HepG2 (cell line): Measurements from ENCODE around the gene ATP9A. TPM values are rescaled to one million over a fixed set of nuclear protein-coding genes. Genes with fewer than 3 reads are reported as not detected.

Experiments used
- HMG20B ChIP-seq: conservative IDR thresholded peaks from 2 replicates; pipeline ENCODE4 v1.6.1; 2016; ENCODE audit warnings: missing genetic modification reagents, missing compliant biosample characterization
- HOXD1 ChIP-seq: sonication (generic); formaldehyde crosslinking; IDR thresholded peaks from 2 replicates; pipeline ENCODE4 v1.5.0; 2020; ENCODE audit warnings: missing genetic modification reagents
- IRF2 ChIP-seq: IDR thresholded peaks from 2 replicates; pipeline ENCODE4 v1.6.1; 2018; ENCODE audit warnings: missing genetic modification reagents, missing compliant biosample characterization
- KDM4B ChIP-seq: sonication (generic); formaldehyde crosslinking; IDR thresholded peaks from 2 replicates; pipeline ENCODE4 v1.4.0; 2020; ENCODE audit warnings: missing genetic modification reagents
- NAIF1 ChIP-seq: sonication (generic); formaldehyde crosslinking; IDR thresholded peaks from 2 replicates; pipeline ENCODE4 v1.5.0; 2020; ENCODE audit warnings: mild to moderate bottlenecking, missing genetic modification reagents, borderline replicate concordance
- NFYB ChIP-seq: sonication (generic); formaldehyde crosslinking; IDR thresholded peaks from 2 replicates; pipeline ENCODE4 v1.4.0; 2020; ENCODE audit warnings: missing genetic modification reagents
- PHB2 ChIP-seq: fragments of 450-650 bp; IDR thresholded peaks from 2 replicates; pipeline ENCODE4 v1.6.1; 2018; ENCODE audit not compliant: partially characterized antibody
- PHF8 ChIP-seq: sonication (generic); formaldehyde crosslinking; IDR thresholded peaks from 2 replicates; pipeline ENCODE4 v1.5.0; 2020; ENCODE audit warnings: missing genetic modification reagents
- POLR2A ChIP-seq, 2 experiments: IDR thresholded peaks; 2 replicates each; pipeline ENCODE4 v1.6.1; 2011; ENCODE audit warnings: low read depth in 2 of 2, low read length in 2 of 2, mild to moderate bottlenecking in 1 of 2, moderate library complexity in 1 of 2; ENCODE audit not compliant: insufficient read depth in 1 of 2
- PPARG ChIP-seq: conservative IDR thresholded peaks from 2 replicates; pipeline ENCODE4 v1.6.1; 2016; ENCODE audit warnings: missing biosample characterization, missing genetic modification reagents
- SNRNP70 ChIP-seq: fragments of 200-400 bp; formaldehyde crosslinking; IDR thresholded peaks from 2 replicates; pipeline ENCODE4 v1.6.1; 2017; ENCODE audit warnings: mild to moderate bottlenecking, low read depth, low read length, moderate library complexity
- TEAD2 ChIP-seq: sonication (generic); formaldehyde crosslinking; IDR thresholded peaks from 2 replicates; pipeline ENCODE4 v1.9.0; 2021; ENCODE audit warnings: missing genetic modification reagents
- ZNF160 ChIP-seq: sonication (generic); formaldehyde crosslinking; IDR thresholded peaks from 2 replicates; pipeline ENCODE4 v1.8.0; 2022; ENCODE audit warnings: mild to moderate bottlenecking, inconsistent platforms, missing genetic modification reagents
- ZNF235 ChIP-seq: sonication (generic); formaldehyde crosslinking; IDR thresholded peaks from 2 replicates; pipeline ENCODE4 v1.8.1; 2023; ENCODE audit warnings: mild to moderate bottlenecking, missing genetic modification reagents, borderline replicate concordance
- ZNF260 ChIP-seq: sonication (generic); formaldehyde crosslinking; IDR thresholded peaks from 2 replicates; pipeline ENCODE4 v1.4.0; 2020; ENCODE audit warnings: missing genetic modification reagents, low read depth, mild to moderate bottlenecking, borderline replicate concordance
- ZNF317 ChIP-seq: sonication (generic); formaldehyde crosslinking; IDR thresholded peaks from 2 replicates; pipeline ENCODE4 v1.5.0; 2020; ENCODE audit warnings: mild to moderate bottlenecking, missing genetic modification reagents
- ZNF326 ChIP-seq: sonication (generic); formaldehyde crosslinking; IDR thresholded peaks from 2 replicates; pipeline ENCODE4 v1.4.0; 2020; ENCODE audit warnings: missing genetic modification reagents, borderline replicate concordance
- ZNF550 ChIP-seq: sonication (generic); formaldehyde crosslinking; IDR thresholded peaks from 2 replicates; pipeline ENCODE4 v1.4.0; 2020; ENCODE audit warnings: mild to moderate bottlenecking, missing genetic modification reagents, borderline replicate concordance
- ZSCAN12 ChIP-seq: sonication (generic); formaldehyde crosslinking; IDR thresholded peaks from 2 replicates; pipeline ENCODE4 v1.9.0; 2021; ENCODE audit warnings: mild to moderate bottlenecking, missing genetic modification reagents
- polyA plus RNA-seq, 8 experiments: library from polyadenylated mRNA; depleted of rRNA in 3 of 8; stranded (reverse) in 7 of 8; unstranded in 1 of 8; fragments of >200 nt; fragmentation: Illumina TruSeq in 4 of 8; extraction: Trizol in 4 of 8; gene quantifications; 2 replicates each; pipeline versions ENCODE4 v1.2.1 to v1.2.3, GENCODE V29; 2011 to 2016; ENCODE audit warnings: low read depth in 4 of 8, missing spikeins in 1 of 8, mixed read lengths in 1 of 8; ENCODE audit not compliant: insufficient read depth in 1 of 8
- total RNA-seq, 5 experiments: library from RNA; depleted of rRNA; stranded (reverse); fragments of >200 nt; fragmentation: Illumina TruSeq; extraction: Trizol; gene quantifications; 2 replicates each; pipeline ENCODE4 v1.2.3, GENCODE V29; 2016; ENCODE audit warnings: low read depth in 1 of 5
- TF ChIP-seq, protein P1 (sequence below): sonication (generic); formaldehyde crosslinking; IDR thresholded peaks from 2 replicates; pipeline ENCODE4 v1.8.0; 2022; ENCODE audit warnings: mild to moderate bottlenecking, missing genetic modification reagents, moderate library complexity
- TF ChIP-seq, protein P2 (sequence below): sonication (generic); formaldehyde crosslinking; IDR thresholded peaks from 2 replicates; pipeline ENCODE4 v1.9.0; 2021; ENCODE audit warnings: mild to moderate bottlenecking, missing genetic modification reagents
- TF ChIP-seq, protein P3 (sequence below): IDR thresholded peaks from 2 replicates; pipeline ENCODE4 v1.6.1; 2012; ENCODE audit warnings: inconsistent platforms
- TF ChIP-seq, protein P4 (sequence below): sonication (generic); formaldehyde crosslinking; IDR thresholded peaks from 2 replicates; pipeline ENCODE4 v1.4.0; 2020; ENCODE audit warnings: missing genetic modification reagents
- TF ChIP-seq, protein P5 (sequence below): sonication (generic); formaldehyde crosslinking; IDR thresholded peaks from 2 replicates; pipeline ENCODE4 v1.4.0; 2020; ENCODE audit warnings: mild to moderate bottlenecking, low read depth, missing genetic modification reagents

ATP9A gene
- total and polyA plus RNA-seq, 2 of the 13 experiments (the other 11 are each of a cell fraction or from before 2014, with no cell fraction given) = 11.8 to 18.5 TPM

DNA sequence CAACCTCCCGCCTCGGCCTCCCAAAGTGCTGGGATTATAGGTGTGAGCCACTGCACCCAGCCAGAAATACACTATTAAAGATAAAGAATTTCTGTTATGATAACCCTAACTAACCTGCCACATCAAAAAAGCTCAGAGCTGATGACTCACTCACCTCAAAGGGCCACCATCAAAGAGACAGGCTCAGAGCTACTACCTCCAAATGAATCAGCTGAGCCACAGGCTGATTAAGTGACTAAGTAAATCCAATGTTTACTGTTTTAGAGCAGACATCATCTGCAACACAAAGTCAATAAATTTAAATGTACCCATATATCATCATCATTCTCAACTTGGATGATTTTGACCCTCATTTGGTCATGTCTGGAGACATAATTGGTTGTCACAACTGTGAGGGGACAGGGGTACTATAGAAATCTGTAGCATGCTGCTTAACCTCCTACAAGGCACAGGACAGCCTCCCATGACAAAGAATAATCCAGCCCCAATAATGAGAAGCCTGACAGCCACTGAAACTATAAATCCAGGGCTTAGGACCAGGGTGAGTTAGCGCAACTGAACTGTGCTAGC lies 106.5 kb downstream of the ATP9A start (continued):
- TF ChIP-seq, protein P1, sequence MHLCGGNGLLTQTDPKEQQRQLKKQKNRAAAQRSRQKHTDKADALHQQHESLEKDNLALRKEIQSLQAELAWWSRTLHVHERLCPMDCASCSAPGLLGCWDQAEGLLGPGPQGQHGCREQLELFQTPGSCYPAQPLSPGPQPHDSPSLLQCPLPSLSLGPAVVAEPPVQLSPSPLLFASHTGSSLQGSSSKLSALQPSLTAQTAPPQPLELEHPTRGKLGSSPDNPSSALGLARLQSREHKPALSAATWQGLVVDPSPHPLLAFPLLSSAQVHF (CRISPR knock-in tag) = no peak
- TF ChIP-seq ZNF235 (CRISPR knock-in tag) = no peak
- no peak for TF ChIP-seq TEAD2 (CRISPR knock-in tag)
- TF ChIP-seq, protein P2, sequence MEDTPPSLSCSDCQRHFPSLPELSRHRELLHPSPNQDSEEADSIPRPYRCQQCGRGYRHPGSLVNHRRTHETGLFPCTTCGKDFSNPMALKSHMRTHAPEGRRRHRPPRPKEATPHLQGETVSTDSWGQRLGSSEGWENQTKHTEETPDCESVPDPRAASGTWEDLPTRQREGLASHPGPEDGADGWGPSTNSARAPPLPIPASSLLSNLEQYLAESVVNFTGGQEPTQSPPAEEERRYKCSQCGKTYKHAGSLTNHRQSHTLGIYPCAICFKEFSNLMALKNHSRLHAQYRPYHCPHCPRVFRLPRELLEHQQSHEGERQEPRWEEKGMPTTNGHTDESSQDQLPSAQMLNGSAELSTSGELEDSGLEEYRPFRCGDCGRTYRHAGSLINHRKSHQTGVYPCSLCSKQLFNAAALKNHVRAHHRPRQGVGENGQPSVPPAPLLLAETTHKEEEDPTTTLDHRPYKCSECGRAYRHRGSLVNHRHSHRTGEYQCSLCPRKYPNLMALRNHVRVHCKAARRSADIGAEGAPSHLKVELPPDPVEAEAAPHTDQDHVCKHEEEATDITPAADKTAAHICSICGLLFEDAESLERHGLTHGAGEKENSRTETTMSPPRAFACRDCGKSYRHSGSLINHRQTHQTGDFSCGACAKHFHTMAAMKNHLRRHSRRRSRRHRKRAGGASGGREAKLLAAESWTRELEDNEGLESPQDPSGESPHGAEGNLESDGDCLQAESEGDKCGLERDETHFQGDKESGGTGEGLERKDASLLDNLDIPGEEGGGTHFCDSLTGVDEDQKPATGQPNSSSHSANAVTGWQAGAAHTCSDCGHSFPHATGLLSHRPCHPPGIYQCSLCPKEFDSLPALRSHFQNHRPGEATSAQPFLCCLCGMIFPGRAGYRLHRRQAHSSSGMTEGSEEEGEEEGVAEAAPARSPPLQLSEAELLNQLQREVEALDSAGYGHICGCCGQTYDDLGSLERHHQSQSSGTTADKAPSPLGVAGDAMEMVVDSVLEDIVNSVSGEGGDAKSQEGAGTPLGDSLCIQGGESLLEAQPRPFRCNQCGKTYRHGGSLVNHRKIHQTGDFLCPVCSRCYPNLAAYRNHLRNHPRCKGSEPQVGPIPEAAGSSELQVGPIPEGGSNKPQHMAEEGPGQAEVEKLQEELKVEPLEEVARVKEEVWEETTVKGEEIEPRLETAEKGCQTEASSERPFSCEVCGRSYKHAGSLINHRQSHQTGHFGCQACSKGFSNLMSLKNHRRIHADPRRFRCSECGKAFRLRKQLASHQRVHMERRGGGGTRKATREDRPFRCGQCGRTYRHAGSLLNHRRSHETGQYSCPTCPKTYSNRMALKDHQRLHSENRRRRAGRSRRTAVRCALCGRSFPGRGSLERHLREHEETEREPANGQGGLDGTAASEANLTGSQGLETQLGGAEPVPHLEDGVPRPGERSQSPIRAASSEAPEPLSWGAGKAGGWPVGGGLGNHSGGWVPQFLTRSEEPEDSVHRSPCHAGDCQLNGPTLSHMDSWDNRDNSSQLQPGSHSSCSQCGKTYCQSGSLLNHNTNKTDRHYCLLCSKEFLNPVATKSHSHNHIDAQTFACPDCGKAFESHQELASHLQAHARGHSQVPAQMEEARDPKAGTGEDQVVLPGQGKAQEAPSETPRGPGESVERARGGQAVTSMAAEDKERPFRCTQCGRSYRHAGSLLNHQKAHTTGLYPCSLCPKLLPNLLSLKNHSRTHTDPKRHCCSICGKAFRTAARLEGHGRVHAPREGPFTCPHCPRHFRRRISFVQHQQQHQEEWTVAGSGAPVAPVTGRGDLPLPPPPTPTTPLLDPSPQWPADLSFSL = no peak
- no peak for TF ChIP-seq KDM4B (CRISPR knock-in tag)
- no peak for TF ChIP-seq POLR2A (IDR thresholded peaks at IDR 0.05; ENCODE audit: insufficient read depth in 1 of 2, low read depth in 2 of 2, low read length in 2 of 2)
- no peak for TF ChIP-seq PHB2
- TF ChIP-seq NAIF1 (CRISPR knock-in tag) = no peak
- TF ChIP-seq, protein P3, sequence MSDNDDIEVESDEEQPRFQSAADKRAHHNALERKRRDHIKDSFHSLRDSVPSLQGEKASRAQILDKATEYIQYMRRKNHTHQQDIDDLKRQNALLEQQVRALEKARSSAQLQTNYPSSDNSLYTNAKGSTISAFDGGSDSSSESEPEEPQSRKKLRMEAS = no peak
- TF ChIP-seq ZNF317 (CRISPR knock-in tag) = no peak
- no peak for TF ChIP-seq ZSCAN12
- peak; percentile 66; the same call in 1 of the 2 replicates for TF ChIP-seq PPARG (CRISPR knock-in tag)
- no peak for TF ChIP-seq ZNF260 (CRISPR knock-in tag)
- no peak for TF ChIP-seq SNRNP70
- TF ChIP-seq NFYB (CRISPR knock-in tag) = no peak
- no peak for TF ChIP-seq ZNF160 (CRISPR knock-in tag)
- TF ChIP-seq, protein P4, sequence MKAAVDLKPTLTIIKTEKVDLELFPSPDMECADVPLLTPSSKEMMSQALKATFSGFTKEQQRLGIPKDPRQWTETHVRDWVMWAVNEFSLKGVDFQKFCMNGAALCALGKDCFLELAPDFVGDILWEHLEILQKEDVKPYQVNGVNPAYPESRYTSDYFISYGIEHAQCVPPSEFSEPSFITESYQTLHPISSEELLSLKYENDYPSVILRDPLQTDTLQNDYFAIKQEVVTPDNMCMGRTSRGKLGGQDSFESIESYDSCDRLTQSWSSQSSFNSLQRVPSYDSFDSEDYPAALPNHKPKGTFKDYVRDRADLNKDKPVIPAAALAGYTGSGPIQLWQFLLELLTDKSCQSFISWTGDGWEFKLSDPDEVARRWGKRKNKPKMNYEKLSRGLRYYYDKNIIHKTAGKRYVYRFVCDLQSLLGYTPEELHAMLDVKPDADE (CRISPR knock-in tag) = no peak
- TF ChIP-seq, protein P5, sequence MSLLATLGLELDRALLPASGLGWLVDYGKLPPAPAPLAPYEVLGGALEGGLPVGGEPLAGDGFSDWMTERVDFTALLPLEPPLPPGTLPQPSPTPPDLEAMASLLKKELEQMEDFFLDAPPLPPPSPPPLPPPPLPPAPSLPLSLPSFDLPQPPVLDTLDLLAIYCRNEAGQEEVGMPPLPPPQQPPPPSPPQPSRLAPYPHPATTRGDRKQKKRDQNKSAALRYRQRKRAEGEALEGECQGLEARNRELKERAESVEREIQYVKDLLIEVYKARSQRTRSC = no peak
- no peak for TF ChIP-seq PHF8 (CRISPR knock-in tag)
- peak; percentile 51; the same call in 1 of the 2 replicates for TF ChIP-seq IRF2 (CRISPR knock-in tag)
- TF ChIP-seq ZNF550 (CRISPR knock-in tag) = no peak
- no peak for TF ChIP-seq HOXD1 (CRISPR knock-in tag)
- no peak for TF ChIP-seq ZNF326
- peak; percentile 64; the same call in 1 of the 2 replicates for TF ChIP-seq HMG20B (CRISPR knock-in tag)
